Neural cell (in vitro differentiated cells): ENCODE data around the gene ATP4B. TPM values are rescaled to one million over a fixed set of nuclear protein-coding genes. Genes with fewer than 3 reads are reported as not detected.

Source experiments
- H2AFZ ChIP-seq: fragments of 200-600, 300-800 bp; sonication (generic), shearing (Covaris generic); 2 replicates; pipeline ENCODE4 v1.6.0; 2014; ENCODE audit warnings: low read depth, mild to moderate bottlenecking, antibody characterized with exemption, low read length, moderate library complexity
- H3F3A ChIP-seq: fragments of 200-600 bp; shearing (Covaris generic); 2 replicates; pipeline ENCODE4 v1.6.1; 2016; ENCODE audit warnings: mild to moderate bottlenecking, moderate library complexity, mixed read lengths, antibody characterized with exemption, low read length; ENCODE audit not compliant: insufficient read depth, poor library complexity, severe bottlenecking
- H3K27ac ChIP-seq: fragments of 200-600, 300-800 bp; sonication (generic), shearing (Covaris generic); 2 replicates; pipeline ENCODE4 v1.5.1; 2014; ENCODE audit warnings: mild to moderate bottlenecking, low read length, moderate library complexity
- H3K27me3 ChIP-seq: fragments of 300-800, 200-600 bp; sonication (generic), shearing (Covaris generic); 2 replicates; pipeline ENCODE4 v1.6.0; 2014; ENCODE audit warnings: mild to moderate bottlenecking, low read depth, low read length, moderate library complexity; ENCODE audit not compliant: insufficient read depth
- H3K36me3 ChIP-seq: fragments of 300-800, 200-600 bp; sonication (generic), shearing (Covaris generic); 2 replicates; pipeline ENCODE4 v1.5.1; 2014; ENCODE audit warnings: mild to moderate bottlenecking, antibody characterized with exemption, low read length, moderate library complexity; ENCODE audit not compliant: insufficient read depth
- H3K4me2 ChIP-seq: fragments of 300-800, 200-600 bp; sonication (generic), shearing (Covaris generic); 2 replicates; pipeline ENCODE4 v1.6.0; 2014; ENCODE audit warnings: mild to moderate bottlenecking, low read length
- H3K4me3 ChIP-seq: fragments of 300-800, 200-600 bp; sonication (generic), shearing (Covaris generic); 2 replicates; pipeline ENCODE4 v1.5.1; 2014; ENCODE audit warnings: mild to moderate bottlenecking, low read length, moderate library complexity
- H3K79me2 ChIP-seq: fragments of 200-600 bp; shearing (Covaris generic); replicated peaks from 2 replicates; pipeline ENCODE4 v1.6.0; 2014; ENCODE audit warnings: mild to moderate bottlenecking, low read length, moderate library complexity; ENCODE audit not compliant: insufficient read depth
- H3K9ac ChIP-seq: fragments of 300-800, 200-600 bp; sonication (generic), shearing (Covaris generic); 2 replicates; pipeline ENCODE4 v1.6.1; 2016; ENCODE audit warnings: mild to moderate bottlenecking, low read length, mixed read lengths
- H3K9me2 ChIP-seq: fragments of 200-600 bp; shearing (Covaris generic); 2 replicates; pipeline ENCODE4 v1.6.1; 2016; ENCODE audit warnings: mild to moderate bottlenecking, low read length, mixed read lengths; ENCODE audit not compliant: insufficient read depth
- H3K9me3 ChIP-seq: fragments of 200-600, 300-800 bp; sonication (generic), shearing (Covaris generic); 2 replicates; pipeline ENCODE4 v1.6.1; 2016; ENCODE audit warnings: mild to moderate bottlenecking, mixed run types, low read length, moderate library complexity, mixed read lengths
- H4K20me1 ChIP-seq: fragments of 200-600 bp; shearing (Covaris generic); 2 replicates; pipeline ENCODE4 v1.6.1; 2016; ENCODE audit warnings: mild to moderate bottlenecking, mixed run types; ENCODE audit not compliant: insufficient read depth
- EP300 ChIP-seq: fragments of 450-650 bp; conservative IDR thresholded peaks from 2 replicates; pipeline ENCODE4 v1.6.1; 2014; ENCODE audit warnings: antibody characterized with exemption, mild to moderate bottlenecking, moderate library complexity; ENCODE audit not compliant: poor library complexity, severe bottlenecking
- EZH2 ChIP-seq: fragments of 200-600, 300-800 bp; shearing (Covaris generic), sonication (generic); IDR thresholded peaks from 2 replicates; pipeline ENCODE4 v1.6.1; 2014; ENCODE audit warnings: antibody characterized with exemption, low read length, borderline replicate concordance, mild to moderate bottlenecking; ENCODE audit not compliant: insufficient read depth, poor library complexity, severe bottlenecking
- MXI1 ChIP-seq: fragments of 450-650 bp; conservative IDR thresholded peaks from 2 replicates; pipeline ENCODE4 v1.6.1; 2014; ENCODE audit warnings: antibody characterized with exemption, mild to moderate bottlenecking; ENCODE audit not compliant: poor library complexity, severe bottlenecking
- POLR2AphosphoS5 ChIP-seq: IDR thresholded peaks from 2 replicates; pipeline ENCODE4 v1.6.1; 2012
- RAD21 ChIP-seq: fragments of 450-650 bp; conservative IDR thresholded peaks from 2 replicates; pipeline ENCODE4 v1.6.1; 2014; ENCODE audit warnings: antibody characterized with exemption, mild to moderate bottlenecking, moderate library complexity
- SMC3 ChIP-seq: fragments of 450-650 bp; conservative IDR thresholded peaks from 2 replicates; pipeline ENCODE4 v1.6.1; 2014; ENCODE audit warnings: antibody characterized with exemption, mild to moderate bottlenecking, moderate library complexity; ENCODE audit not compliant: poor library complexity
- TAF1 ChIP-seq: IDR thresholded peaks from 2 replicates; pipeline ENCODE4 v1.6.1; 2012; ENCODE audit warnings: low read depth
- polyA plus RNA-seq: library from polyadenylated mRNA; depleted of rRNA; stranded (reverse); fragments of >200 nt; gene quantifications from 2 replicates; pipeline ENCODE4 v1.2.3, GENCODE V29; 2014
- TF ChIP-seq, protein P1 (sequence below): IDR thresholded peaks from 2 replicates; pipeline ENCODE4 v1.6.1; 2012; ENCODE audit warnings: borderline replicate concordance
- TF ChIP-seq, protein P2 (sequence below): fragments of 450-650 bp; IDR thresholded peaks from 2 replicates; pipeline ENCODE4 v1.5.1; 2014; ENCODE audit warnings: antibody characterized with exemption, mild to moderate bottlenecking, moderate library complexity; ENCODE audit not compliant: poor library complexity, severe bottlenecking

ATP4B gene
- polyA plus RNA-seq, 1 donor from 2014 or later = not detected

DNA sequence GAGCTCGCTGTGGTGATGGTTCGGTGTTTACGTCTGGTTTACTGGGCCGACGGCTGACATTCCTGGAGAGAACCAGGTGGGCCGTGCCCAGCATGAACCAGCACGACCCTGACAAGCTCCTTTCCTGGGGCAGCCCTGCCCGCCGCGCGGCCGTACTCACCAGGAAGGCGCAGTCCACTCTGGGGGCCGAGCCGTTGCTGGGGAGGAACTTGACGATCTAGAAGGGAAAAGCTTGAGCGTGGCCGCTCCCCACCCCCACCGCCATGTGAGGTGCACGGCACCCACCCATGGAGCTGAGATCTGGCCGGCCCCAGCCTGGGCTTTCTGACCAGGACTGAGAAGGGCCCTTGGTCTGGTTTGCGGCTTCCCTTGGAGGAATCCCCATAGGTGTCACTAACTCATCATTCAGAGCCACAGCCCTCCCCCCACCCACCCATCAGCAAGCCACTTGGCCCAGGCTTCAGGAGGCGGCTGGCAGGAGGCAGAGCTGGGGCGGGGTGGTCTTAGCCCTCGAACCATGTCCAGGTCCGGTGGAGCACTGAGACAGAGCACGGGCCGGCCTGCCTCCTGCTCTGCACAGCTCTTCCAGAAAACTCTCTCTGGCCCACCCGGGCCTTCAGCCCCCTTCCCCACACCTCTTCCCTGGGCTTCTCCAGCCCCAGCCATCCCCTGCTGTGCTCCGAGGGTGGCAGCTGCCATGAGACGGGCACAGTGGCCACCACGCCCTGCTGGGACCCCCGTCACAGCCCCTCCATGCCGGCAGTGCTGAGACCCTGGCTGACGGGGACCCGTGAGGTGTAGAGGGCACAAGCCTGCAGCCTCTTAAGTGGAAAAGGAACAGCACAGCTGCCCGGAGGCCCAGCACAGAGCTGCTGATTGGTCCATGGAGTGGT lies 6.2 kb downstream of the ATP4B start:
- no peak overlapping the region for H3K27ac ChIP-seq
- H3K79me2 ChIP-seq = no peaks in the 10 kb centered on the region
- no peak for TF ChIP-seq EZH2
- TF ChIP-seq, protein P1, sequence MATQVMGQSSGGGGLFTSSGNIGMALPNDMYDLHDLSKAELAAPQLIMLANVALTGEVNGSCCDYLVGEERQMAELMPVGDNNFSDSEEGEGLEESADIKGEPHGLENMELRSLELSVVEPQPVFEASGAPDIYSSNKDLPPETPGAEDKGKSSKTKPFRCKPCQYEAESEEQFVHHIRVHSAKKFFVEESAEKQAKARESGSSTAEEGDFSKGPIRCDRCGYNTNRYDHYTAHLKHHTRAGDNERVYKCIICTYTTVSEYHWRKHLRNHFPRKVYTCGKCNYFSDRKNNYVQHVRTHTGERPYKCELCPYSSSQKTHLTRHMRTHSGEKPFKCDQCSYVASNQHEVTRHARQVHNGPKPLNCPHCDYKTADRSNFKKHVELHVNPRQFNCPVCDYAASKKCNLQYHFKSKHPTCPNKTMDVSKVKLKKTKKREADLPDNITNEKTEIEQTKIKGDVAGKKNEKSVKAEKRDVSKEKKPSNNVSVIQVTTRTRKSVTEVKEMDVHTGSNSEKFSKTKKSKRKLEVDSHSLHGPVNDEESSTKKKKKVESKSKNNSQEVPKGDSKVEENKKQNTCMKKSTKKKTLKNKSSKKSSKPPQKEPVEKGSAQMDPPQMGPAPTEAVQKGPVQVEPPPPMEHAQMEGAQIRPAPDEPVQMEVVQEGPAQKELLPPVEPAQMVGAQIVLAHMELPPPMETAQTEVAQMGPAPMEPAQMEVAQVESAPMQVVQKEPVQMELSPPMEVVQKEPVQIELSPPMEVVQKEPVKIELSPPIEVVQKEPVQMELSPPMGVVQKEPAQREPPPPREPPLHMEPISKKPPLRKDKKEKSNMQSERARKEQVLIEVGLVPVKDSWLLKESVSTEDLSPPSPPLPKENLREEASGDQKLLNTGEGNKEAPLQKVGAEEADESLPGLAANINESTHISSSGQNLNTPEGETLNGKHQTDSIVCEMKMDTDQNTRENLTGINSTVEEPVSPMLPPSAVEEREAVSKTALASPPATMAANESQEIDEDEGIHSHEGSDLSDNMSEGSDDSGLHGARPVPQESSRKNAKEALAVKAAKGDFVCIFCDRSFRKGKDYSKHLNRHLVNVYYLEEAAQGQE = no peak
- no peak for TF ChIP-seq TAF1
- no peak for TF ChIP-seq SMC3
- TF ChIP-seq, protein P2, sequence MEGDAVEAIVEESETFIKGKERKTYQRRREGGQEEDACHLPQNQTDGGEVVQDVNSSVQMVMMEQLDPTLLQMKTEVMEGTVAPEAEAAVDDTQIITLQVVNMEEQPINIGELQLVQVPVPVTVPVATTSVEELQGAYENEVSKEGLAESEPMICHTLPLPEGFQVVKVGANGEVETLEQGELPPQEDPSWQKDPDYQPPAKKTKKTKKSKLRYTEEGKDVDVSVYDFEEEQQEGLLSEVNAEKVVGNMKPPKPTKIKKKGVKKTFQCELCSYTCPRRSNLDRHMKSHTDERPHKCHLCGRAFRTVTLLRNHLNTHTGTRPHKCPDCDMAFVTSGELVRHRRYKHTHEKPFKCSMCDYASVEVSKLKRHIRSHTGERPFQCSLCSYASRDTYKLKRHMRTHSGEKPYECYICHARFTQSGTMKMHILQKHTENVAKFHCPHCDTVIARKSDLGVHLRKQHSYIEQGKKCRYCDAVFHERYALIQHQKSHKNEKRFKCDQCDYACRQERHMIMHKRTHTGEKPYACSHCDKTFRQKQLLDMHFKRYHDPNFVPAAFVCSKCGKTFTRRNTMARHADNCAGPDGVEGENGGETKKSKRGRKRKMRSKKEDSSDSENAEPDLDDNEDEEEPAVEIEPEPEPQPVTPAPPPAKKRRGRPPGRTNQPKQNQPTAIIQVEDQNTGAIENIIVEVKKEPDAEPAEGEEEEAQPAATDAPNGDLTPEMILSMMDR = no peak
- TF ChIP-seq POLR2AphosphoS5 = no peak
- no peak for TF ChIP-seq RAD21
- no peak for TF ChIP-seq EP300
- TF ChIP-seq MXI1 = no peak
- H3K9ac ChIP-seq = no peak overlapping the region
- no peaks in the 10 kb centered on the region for H3K36me3 ChIP-seq
- H2AFZ ChIP-seq = no peak overlapping the region
- no peak overlapping the region for H3K4me3 ChIP-seq
- H4K20me1 ChIP-seq = no peaks in the 10 kb centered on the region
- no peaks in the 10 kb centered on the region for H3K9me3 ChIP-seq
- H3F3A ChIP-seq = no peaks in the 10 kb centered on the region
- no peak overlapping the region for H3K4me2 ChIP-seq
- H3K27me3 ChIP-seq = no peaks in the 10 kb centered on the region
- H3K9me2 ChIP-seq = no peaks in the 10 kb centered on the region

DNA sequence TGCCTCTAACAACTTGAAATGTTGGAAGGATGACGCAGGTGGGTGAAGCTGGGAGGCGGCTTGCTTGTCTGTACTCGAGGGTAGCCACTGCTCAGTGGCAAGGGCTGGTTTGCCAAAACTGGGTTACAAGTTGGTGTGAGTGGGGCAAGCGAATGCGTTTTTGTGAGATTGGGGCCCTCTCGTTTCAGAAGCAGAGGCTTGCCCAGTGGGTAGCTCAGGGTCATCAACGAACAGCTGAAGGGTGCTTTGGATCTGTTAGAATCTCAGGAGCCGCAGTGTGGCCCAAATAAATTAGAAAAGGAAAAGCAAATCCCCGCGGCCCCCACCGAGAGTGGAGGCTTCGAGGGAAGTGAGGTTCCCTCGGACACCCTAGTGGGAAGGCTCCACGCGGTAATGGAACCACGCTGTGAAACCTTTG lies 7.3 kb downstream of the ATP4B start:
- Histone ChIP-seq H3K4me2 (no peak overlapping the region), H2AFZ (no peak overlapping the region), H3K79me2 (no peaks in the 10 kb centered on the region), H3K9ac (no peak overlapping the region), H3K9me2 (no peaks in the 10 kb centered on the region), H3K27me3 (no peaks in the 10 kb centered on the region), H3K9me3 (no peaks in the 10 kb centered on the region), H4K20me1 (no peaks in the 10 kb centered on the region), H3K4me3 (no peak overlapping the region), H3F3A (no peaks in the 10 kb centered on the region), H3K36me3 (no peaks in the 10 kb centered on the region), H3K27ac (no peak overlapping the region)
- no peak for TF ChIP-seq SMC3
- TF ChIP-seq, protein P2 = no peak
- TF ChIP-seq MXI1 = no peak
- TF ChIP-seq POLR2AphosphoS5 = no peak
- TF ChIP-seq EP300 = no peak
- no peak for TF ChIP-seq TAF1
- TF ChIP-seq EZH2 = no peak
- TF ChIP-seq, protein P1 = no peak
- TF ChIP-seq RAD21 = no peak
